ENCODE results near the gene MMEL1. TPM values are rescaled to one million over a fixed set of nuclear protein-coding genes. Genes with fewer than 3 reads are reported as not detected.

MMEL1 gene
- total RNA-seq, 1 experiment from 2014 or later = not detected

DNA sequence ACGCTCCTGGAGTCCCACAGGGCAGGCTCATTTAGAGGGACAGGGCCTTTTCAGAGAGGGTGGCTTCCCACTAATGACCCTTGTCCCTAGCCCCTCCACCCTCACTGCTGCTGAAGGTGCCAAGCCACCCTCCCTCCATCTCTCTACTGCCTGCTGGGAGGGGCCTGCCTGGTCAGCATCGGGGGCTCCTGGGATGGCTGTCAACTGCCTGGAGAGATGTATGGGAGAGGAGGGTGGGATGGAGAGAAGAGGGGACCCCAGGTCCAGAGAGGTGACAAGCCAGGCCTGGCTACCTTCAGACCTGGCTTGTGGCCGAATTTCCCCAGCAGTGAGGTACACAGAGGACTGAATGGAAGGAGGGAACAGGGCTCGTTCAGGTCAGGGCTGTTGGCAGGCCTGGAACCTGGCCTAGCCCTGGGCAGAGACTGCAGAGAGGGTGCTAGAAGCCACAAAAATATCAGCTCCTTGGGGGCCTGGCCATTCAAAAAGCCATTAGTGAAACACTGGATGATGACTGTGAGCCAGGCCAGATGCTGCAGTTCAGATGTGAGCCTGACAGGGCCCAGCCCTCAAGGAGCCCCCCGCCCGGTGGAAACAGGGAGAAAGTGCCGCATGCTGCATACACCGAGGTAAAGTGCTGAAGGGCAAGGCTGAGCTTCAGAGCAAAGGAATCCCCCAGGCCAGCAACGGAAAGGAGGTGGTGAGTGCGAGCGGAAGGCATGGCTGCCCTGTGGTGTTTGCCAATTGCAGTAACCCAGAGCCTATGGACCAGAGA lies 20.0 kb downstream of the MMEL1 start (continued):
- TF ChIP-seq ELF4 (CRISPR knock-in tag; IDR thresholded peaks at IDR 0.05; ENCODE audit: low read depth) (no peak), JAZF1 (CRISPR knock-in tag; IDR thresholded peaks at IDR 0.05) (no peak), ZSCAN18 (CRISPR knock-in tag; IDR thresholded peaks at IDR 0.05) (no peak), CREM (CRISPR knock-in tag; IDR thresholded peaks at IDR 0.05) (no peak)
- TF ChIP-seq, protein P1, sequence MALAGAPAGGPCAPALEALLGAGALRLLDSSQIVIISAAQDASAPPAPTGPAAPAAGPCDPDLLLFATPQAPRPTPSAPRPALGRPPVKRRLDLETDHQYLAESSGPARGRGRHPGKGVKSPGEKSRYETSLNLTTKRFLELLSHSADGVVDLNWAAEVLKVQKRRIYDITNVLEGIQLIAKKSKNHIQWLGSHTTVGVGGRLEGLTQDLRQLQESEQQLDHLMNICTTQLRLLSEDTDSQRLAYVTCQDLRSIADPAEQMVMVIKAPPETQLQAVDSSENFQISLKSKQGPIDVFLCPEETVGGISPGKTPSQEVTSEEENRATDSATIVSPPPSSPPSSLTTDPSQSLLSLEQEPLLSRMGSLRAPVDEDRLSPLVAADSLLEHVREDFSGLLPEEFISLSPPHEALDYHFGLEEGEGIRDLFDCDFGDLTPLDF (CRISPR knock-in tag; IDR thresholded peaks at IDR 0.05) = no peak

- DNase-seq (ENCODE audit: low spot score) = no peak
- Mint-ChIP-seq H3K36me3 (peaks cover 24% of the 10 kb centered on the region), H3K9me3 (peaks cover 47% of the 10 kb centered on the region), H3K4me1 (no peaks in the 10 kb centered on the region), H3K27me3 (ENCODE audit: low read depth) (peaks cover 12% of the 10 kb centered on the region), H3K27ac (no peak overlapping the region), H3K4me3 (no peak overlapping the region)
- POLR2A ChIA-PET = no interaction called here
- TF ChIP-seq ZNF317 (CRISPR knock-in tag; IDR thresholded peaks at IDR 0.05; ENCODE audit: borderline replicate concordance, low read depth) (no peak), CREB1 (CRISPR knock-in tag; IDR thresholded peaks at IDR 0.05) (no peak), TCF7 (CRISPR knock-in tag; IDR thresholded peaks at IDR 0.05; ENCODE audit: low read depth) (no peak), ZNF263 (CRISPR knock-in tag; IDR thresholded peaks at IDR 0.05; ENCODE audit: low read depth) (no peak), ZNF423 (CRISPR knock-in tag; IDR thresholded peaks at IDR 0.05) (no peak), JUN (CRISPR knock-in tag; IDR thresholded peaks at IDR 0.05) (no peak), AFF4 (CRISPR knock-in tag; IDR thresholded peaks at IDR 0.05; ENCODE audit: borderline replicate concordance) (no peak), ZNF671 (CRISPR knock-in tag; IDR thresholded peaks at IDR 0.05) (no peak), NR1H2 (CRISPR knock-in tag; IDR thresholded peaks at IDR 0.05) (no peak)
- CTCF ChIA-PET = no interaction called here
- no peak for ATAC-seq
Observed at GRCh38 chr1:2611621-2612437, 21.0 kb downstream of the MMEL1 start.

- DNase-seq (ENCODE audit: low spot score) = peak; percentile 73
- CTCF ChIA-PET = interaction anchor here (1.0 kb wide), 1 partner anchor 63 kb away, joined by 3 read pairs; no protein-coding TSS in a partner anchor
- TF ChIP-seq CBFB (CRISPR knock-in tag; IDR thresholded peaks at IDR 0.05; ENCODE audit: low read depth) = no peak
- TF ChIP-seq, protein P2, sequence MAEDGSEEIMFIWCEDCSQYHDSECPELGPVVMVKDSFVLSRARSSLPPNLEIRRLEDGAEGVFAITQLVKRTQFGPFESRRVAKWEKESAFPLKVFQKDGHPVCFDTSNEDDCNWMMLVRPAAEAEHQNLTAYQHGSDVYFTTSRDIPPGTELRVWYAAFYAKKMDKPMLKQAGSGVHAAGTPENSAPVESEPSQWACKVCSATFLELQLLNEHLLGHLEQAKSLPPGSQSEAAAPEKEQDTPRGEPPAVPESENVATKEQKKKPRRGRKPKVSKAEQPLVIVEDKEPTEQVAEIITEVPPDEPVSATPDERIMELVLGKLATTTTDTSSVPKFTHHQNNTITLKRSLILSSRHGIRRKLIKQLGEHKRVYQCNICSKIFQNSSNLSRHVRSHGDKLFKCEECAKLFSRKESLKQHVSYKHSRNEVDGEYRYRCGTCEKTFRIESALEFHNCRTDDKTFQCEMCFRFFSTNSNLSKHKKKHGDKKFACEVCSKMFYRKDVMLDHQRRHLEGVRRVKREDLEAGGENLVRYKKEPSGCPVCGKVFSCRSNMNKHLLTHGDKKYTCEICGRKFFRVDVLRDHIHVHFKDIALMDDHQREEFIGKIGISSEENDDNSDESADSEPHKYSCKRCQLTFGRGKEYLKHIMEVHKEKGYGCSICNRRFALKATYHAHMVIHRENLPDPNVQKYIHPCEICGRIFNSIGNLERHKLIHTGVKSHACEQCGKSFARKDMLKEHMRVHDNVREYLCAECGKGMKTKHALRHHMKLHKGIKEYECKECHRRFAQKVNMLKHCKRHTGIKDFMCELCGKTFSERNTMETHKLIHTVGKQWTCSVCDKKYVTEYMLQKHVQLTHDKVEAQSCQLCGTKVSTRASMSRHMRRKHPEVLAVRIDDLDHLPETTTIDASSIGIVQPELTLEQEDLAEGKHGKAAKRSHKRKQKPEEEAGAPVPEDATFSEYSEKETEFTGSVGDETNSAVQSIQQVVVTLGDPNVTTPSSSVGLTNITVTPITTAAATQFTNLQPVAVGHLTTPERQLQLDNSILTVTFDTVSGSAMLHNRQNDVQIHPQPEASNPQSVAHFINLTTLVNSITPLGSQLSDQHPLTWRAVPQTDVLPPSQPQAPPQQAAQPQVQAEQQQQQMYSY (CRISPR knock-in tag; IDR thresholded peaks at IDR 0.05) = peak; percentile 92
Observed at GRCh38 chr1:2611031-2611501, 21.8 kb downstream of the MMEL1 start.

More at GRCh38 chr1:2611031-2611501, 21.8 kb downstream of the MMEL1 start:
- no peaks in the 10 kb centered on the region for H3K4me1 Mint-ChIP-seq
- peaks cover 4% of the 10 kb centered on the region for H3K27me3 Mint-ChIP-seq (ENCODE audit: low read depth)
- peaks cover 17% of the 10 kb centered on the region for H3K36me3 Mint-ChIP-seq
- H3K4me3 Mint-ChIP-seq = no peak overlapping the region
- H3K27ac Mint-ChIP-seq = no peak overlapping the region
- POLR2A ChIA-PET = no interaction called here
- peaks cover 39% of the 10 kb centered on the region for H3K9me3 Mint-ChIP-seq
- peak; percentile 91 for ATAC-seq
